ENCODE measurements around the gene MAP3K1. TPM values are rescaled to one million over a fixed set of nuclear protein-coding genes. Genes with fewer than 3 reads are reported as not detected.

Gene MAP3K1
- total RNA-seq, 4 donors from 2014 or later: 63.7 to 92.8 (median 68.9) TPM

DNA sequence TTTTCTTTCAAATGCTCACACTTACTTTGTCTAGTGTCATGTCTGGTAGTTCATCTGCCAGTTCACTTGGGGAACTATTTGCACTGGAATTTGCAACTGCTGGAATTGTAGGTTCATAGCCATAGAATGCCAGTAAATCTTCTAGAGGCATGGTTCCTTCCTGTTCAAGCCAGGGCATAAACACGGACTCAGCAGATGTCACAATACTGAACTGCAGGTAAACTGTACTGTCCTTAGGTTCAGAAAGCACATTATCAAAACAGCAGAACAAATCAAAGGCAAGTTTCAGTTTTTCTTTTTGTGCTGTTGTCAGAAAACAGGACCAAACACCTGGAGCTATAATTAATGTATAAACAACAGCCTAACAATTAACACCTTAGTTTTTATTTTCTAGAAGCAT, 123.5 kb downstream of the MAP3K1 start:
- no peak overlapping the region for H3K4me3 ChIP-seq (ENCODE audit: low read depth, poor library complexity, severe bottlenecking)
- intact Hi-C loops (cut with DNase I; ENCODE audit: low total_unique reads): no loop called here

DNA sequence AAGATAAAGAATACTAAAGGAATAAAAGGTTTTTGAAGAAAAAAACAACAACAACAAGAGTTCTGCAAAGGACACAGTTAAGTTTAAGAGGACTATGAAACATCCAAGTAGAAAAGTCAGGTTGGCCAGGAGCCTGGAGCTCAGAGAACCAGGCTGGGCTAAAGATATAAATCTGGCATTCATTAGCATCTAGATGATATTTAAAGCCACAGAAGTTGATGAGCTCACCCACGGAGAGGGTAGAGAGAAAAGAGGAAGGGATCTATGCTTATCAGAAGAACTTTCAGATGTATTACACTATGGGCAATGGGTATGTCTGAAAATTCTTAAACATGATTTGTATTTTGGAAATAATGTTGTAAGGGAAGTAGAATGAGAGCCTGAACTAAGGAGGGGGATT, 126.6 kb downstream of the MAP3K1 start:
- DNase-seq (ENCODE audit: low spot score in 2 of 2): no peak
- intact Hi-C loops (cut with DNase I; ENCODE audit: low total_unique reads): no loop called here
- 5 to 11% methylated on average over 1 of the region's 1 CpG for WGBS, 2 donors
- no peak for TF ChIP-seq POLR2A (IDR thresholded peaks at IDR 0.05)
- TF ChIP-seq, protein P1, sequence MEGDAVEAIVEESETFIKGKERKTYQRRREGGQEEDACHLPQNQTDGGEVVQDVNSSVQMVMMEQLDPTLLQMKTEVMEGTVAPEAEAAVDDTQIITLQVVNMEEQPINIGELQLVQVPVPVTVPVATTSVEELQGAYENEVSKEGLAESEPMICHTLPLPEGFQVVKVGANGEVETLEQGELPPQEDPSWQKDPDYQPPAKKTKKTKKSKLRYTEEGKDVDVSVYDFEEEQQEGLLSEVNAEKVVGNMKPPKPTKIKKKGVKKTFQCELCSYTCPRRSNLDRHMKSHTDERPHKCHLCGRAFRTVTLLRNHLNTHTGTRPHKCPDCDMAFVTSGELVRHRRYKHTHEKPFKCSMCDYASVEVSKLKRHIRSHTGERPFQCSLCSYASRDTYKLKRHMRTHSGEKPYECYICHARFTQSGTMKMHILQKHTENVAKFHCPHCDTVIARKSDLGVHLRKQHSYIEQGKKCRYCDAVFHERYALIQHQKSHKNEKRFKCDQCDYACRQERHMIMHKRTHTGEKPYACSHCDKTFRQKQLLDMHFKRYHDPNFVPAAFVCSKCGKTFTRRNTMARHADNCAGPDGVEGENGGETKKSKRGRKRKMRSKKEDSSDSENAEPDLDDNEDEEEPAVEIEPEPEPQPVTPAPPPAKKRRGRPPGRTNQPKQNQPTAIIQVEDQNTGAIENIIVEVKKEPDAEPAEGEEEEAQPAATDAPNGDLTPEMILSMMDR (IDR thresholded peaks at IDR 0.05): no peak
- no peak overlapping the region for H3K4me3 ChIP-seq (ENCODE audit: low read depth, poor library complexity, severe bottlenecking)

More for the DNA sequence above, 123.5 kb downstream of the MAP3K1 start:
- TF ChIP-seq POLR2A (IDR thresholded peaks at IDR 0.05): no peak
- TF ChIP-seq, protein P1 (IDR thresholded peaks at IDR 0.05): no peak
- 54 to 70% methylated on average over 1 of the region's 1 CpG for WGBS, 2 donors
- DNase-seq (ENCODE audit: low spot score in 2 of 2): no peak

Other genes starting within 250 kb of the MAP3K1 start
- gene SETD9, start 94.0 kb downstream of the MAP3K1 start, total RNA-seq: 10 to 100 TPM in 3 of 4 donors, 1 to 10 TPM in 1; 9.0 to 24.4 (median 17.6) TPM
- 10 to 100 TPM; 15.7 to 32.5 (median 25.2) TPM for gene MIER3, start 136.6 kb downstream of the MAP3K1 start, total RNA-seq